Brain microvascular endothelial cell (primary cell): ENCODE measurements around the gene AKNA.

Experiments
- DNase-seq: peaks from one replicate; pipeline ENCODE4 v3.0.0-alpha.2; 2020
- H3K27ac ChIP-seq: fragments of 250-450 bp; sonication (Bioruptor Pico); 2 replicates; pipeline ENCODE4 v1.5.1; 2020; ENCODE audit warnings: mild to moderate bottlenecking, moderate library complexity
- H3K27me3 ChIP-seq: fragments of 250-450 bp; sonication (Bioruptor Pico); replicated peaks from 2 replicates; pipeline ENCODE4 v1.5.1; 2020; ENCODE audit warnings: mild to moderate bottlenecking
- H3K36me3 ChIP-seq: fragments of 250-450 bp; sonication (Bioruptor Pico); replicated peaks from 2 replicates; pipeline ENCODE4 v1.5.1; 2020; ENCODE audit warnings: mild to moderate bottlenecking
- H3K4me3 ChIP-seq: 2 replicates; pipeline ENCODE4 v1.5.1; 2011; ENCODE audit warnings: low read depth, mild to moderate bottlenecking, control low read depth, low read length, moderate library complexity
- CTCF ChIP-seq: IDR thresholded peaks from 2 replicates; pipeline ENCODE4 v1.5.1; 2011; ENCODE audit warnings: low read depth, mild to moderate bottlenecking, moderate library complexity, low read length, control low read depth, inconsistent platforms; ENCODE audit errors: missing control alignments
- in situ Hi-C: cut with HindIII; loops from 2 replicates; pipeline ENCODE4 v1.10.0; 2017; ENCODE audit warnings: low sequenced_read_pairs, low pct_ligation_motif_present

The AKNA gene

GRCh38 chr9:114310471-114311450 is 77.0 kb downstream of the AKNA start:
- DNase-seq, result no peak
- Histone ChIP-seq H3K27me3 (no peaks in the 10 kb centered on the region), H3K4me3 (no peak overlapping the region), H3K36me3 (no peaks in the 10 kb centered on the region), H3K27ac (no peak overlapping the region)
- in situ Hi-C loops, result no loop called here
- no peak for TF ChIP-seq CTCF

DNA sequence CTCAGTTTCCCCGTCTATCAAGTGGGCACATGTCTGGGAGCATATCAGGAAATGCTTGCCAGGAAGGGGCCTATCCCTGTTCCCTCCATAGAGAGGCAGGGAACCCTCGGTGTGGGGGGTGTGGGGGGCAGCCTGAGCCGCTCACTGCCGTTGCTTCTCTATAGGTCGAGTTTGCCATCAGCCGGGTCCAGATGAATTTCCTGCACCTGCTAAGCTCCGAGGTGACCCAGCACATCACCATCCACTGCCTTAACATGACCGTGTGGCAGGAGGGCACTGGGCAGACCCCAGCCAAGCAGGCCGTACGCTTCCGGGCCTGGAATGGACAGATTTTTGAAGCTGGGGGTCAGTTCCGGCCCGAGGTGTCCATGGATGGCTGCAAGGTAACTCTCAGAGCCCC is 78.7 kb downstream of the AKNA start:
- TF ChIP-seq CTCF, result no peak
- Histone ChIP-seq H3K27ac (no peak overlapping the region), H3K27me3 (no peaks in the 10 kb centered on the region), H3K4me3 (no peak overlapping the region), H3K36me3 (no peaks in the 10 kb centered on the region)
- in situ Hi-C loops, result no loop called here
- DNase-seq, result no peak

DNA sequence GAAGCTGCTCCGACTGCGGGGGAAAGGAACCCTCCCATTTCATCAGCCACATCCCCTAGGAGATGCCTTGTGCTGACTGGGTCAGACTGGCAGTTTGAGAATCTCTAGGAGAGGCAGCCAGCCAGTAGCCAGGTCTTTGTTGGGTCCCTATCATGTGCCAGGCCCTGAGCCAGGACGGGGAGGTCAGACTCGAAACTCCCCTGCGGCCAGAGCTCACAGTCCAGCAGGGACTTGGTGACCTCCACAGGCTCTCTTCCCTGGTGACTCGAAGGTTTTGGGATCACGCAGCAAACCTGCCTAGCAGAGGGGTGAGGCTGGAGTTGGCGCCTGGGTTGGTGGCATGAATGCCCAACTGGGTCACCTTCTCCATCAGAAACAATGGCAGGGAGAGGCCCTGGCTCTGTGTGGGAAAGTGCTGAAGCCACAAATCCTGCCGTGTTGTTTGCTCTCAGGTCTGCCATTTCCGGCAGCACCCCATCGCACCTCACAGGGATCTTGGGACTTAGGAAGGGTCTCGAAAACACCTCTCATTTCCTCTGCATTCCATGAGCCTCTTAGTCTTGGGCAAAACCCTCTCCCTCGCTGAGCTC is 79.3 kb downstream of the AKNA start:
- Histone ChIP-seq H3K27ac (no peak overlapping the region), H3K36me3 (no peaks in the 10 kb centered on the region), H3K27me3 (no peaks in the 10 kb centered on the region), H3K4me3 (no peak overlapping the region)
- DNase-seq, result no peak
- in situ Hi-C loops, result no loop called here
- no peak for TF ChIP-seq CTCF

- peak; percentile 18 for DNase-seq
- H3K36me3 ChIP-seq, result no peaks in the 10 kb centered on the region
Observed at GRCh38 chr9:114307899-114308267, 79.9 kb downstream of the AKNA start.

GRCh38 chr9:114304416-114305188 is 83.2 kb downstream of the AKNA start:
- Histone ChIP-seq H3K36me3 (peaks cover 2% of the 10 kb centered on the region), H3K4me3 (no peak overlapping the region), H3K27me3 (no peaks in the 10 kb centered on the region), H3K27ac (no peak overlapping the region)
- DNase-seq, result no peak
- in situ Hi-C loops, result no loop called here
- no peak for TF ChIP-seq CTCF

More at GRCh38 chr9:114307899-114308267, 79.9 kb downstream of the AKNA start:
- no peak overlapping the region for H3K4me3 ChIP-seq
- H3K27me3 ChIP-seq, result no peaks in the 10 kb centered on the region
- in situ Hi-C loops, result no loop called here
- TF ChIP-seq CTCF, result no peak
- no peak overlapping the region for H3K27ac ChIP-seq
